ENCODE measurements around the gene ZNF605. TPM values are rescaled to one million over a fixed set of nuclear protein-coding genes. Genes with fewer than 3 reads are reported as not detected.

ZNF605 gene
- total and polyA plus RNA-seq, 9 of the 15 experiments (the other 6 are each of a cell fraction or from before 2014, with no cell fraction given): 0.45 to 1.1 (median 0.68) TPM

DNA sequence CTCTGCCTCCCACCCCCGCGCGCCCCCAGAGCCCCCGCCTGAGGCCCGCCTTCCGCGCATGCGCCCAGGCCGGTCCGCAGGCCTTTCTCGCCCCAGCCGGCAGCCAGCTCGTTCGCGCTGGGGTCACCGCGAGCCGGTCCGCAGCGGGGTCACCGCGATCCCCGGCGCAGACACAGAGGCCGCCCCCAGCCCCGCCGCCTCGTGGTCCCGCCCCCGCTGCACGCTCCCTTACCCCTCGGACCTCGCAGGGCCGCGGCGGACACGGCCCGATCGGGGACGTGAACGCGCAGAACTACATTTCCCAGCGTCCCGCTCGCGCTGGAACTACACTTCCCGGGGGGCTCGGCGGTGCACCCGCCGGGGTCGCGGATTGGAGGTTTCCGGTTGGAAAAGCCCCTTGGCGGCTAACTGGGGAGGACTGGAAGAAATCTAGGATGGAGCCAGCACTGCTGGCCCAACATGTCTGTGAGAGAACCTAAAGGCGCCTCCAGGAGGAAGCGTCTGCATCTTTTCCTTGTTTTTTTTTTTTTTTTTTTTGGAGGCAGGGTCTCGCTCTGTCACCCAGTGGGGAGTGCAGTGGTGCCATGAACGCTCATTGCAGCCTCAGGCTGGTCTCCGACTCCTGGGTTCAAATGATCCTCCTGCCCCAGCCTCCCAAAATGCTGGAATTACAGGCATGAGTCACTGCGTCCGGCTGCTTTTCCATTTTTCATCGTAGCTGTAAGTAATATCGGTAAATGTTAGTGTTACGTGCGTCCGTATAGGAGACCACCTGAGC lies at the start of gene ZNF605 (continued):
- TF ChIP-seq KDM2B (CRISPR knock-in tag; IDR thresholded peaks at IDR 0.05): no peak
- no peak for TF ChIP-seq KDM5B (IDR thresholded peaks at IDR 0.05; ENCODE audit: insufficient replicate concordance, low read depth, low read length)
- no peak for TF ChIP-seq ZNF121 (CRISPR knock-in tag; conservative IDR thresholded peaks at IDR 0.05)
- TF ChIP-seq KLF10 (CRISPR knock-in tag; IDR thresholded peaks at IDR 0.05): no peak
- no peak for TF ChIP-seq FOXA1 (IDR thresholded peaks at IDR 0.05; ENCODE audit: borderline replicate concordance)
- TF ChIP-seq FOXK1 (CRISPR knock-in tag; IDR thresholded peaks at IDR 0.05; ENCODE audit: borderline replicate concordance): no peak
- TF ChIP-seq RFX7 (CRISPR knock-in tag; IDR thresholded peaks at IDR 0.05): no peak
- TF ChIP-seq FOS (IDR thresholded peaks at IDR 0.05; ENCODE audit: extremely low read depth, insufficient read length): no peak
- no peak for TF ChIP-seq CHD2 (IDR thresholded peaks at IDR 0.05; ENCODE audit: low read depth, low read length)
- 0 out of 2 replicates have a peak, but pooled peaks have one; percentile 21 for TF ChIP-seq CREM (IDR thresholded peaks at IDR 0.05; ENCODE audit: low read depth)
- TF ChIP-seq YY1 (IDR thresholded peaks at IDR 0.05; ENCODE audit: borderline replicate concordance in 1 of 3, control insufficient read depth in 1 of 3, extremely low read depth in 1 of 3, insufficient read depth in 3 of 3, insufficient read length in 1 of 3, insufficient replicate concordance in 2 of 3, low read depth in 1 of 3, low read length in 2 of 3): peak in 1 of 3 experiments; percentile 23
- TF ChIP-seq, protein P1, sequence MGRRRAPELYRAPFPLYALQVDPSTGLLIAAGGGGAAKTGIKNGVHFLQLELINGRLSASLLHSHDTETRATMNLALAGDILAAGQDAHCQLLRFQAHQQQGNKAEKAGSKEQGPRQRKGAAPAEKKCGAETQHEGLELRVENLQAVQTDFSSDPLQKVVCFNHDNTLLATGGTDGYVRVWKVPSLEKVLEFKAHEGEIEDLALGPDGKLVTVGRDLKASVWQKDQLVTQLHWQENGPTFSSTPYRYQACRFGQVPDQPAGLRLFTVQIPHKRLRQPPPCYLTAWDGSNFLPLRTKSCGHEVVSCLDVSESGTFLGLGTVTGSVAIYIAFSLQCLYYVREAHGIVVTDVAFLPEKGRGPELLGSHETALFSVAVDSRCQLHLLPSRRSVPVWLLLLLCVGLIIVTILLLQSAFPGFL (CRISPR knock-in tag; IDR thresholded peaks at IDR 0.05): no peak
- TF ChIP-seq NBN (IDR thresholded peaks at IDR 0.05; ENCODE audit: low read depth): no peak
- TF ChIP-seq, protein P2, sequence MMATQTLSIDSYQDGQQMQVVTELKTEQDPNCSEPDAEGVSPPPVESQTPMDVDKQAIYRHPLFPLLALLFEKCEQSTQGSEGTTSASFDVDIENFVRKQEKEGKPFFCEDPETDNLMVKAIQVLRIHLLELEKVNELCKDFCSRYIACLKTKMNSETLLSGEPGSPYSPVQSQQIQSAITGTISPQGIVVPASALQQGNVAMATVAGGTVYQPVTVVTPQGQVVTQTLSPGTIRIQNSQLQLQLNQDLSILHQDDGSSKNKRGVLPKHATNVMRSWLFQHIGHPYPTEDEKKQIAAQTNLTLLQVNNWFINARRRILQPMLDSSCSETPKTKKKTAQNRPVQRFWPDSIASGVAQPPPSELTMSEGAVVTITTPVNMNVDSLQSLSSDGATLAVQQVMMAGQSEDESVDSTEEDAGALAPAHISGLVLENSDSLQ (IDR thresholded peaks at IDR 0.05): no peak
- no peak for TF ChIP-seq NFRKB (IDR thresholded peaks at IDR 0.05; ENCODE audit: low read depth)
- peak; percentile 80 for TF ChIP-seq ZNF644 (tag; IDR thresholded peaks at IDR 0.05; ENCODE audit: low read depth)
- TF ChIP-seq NONO (IDR thresholded peaks at IDR 0.05; ENCODE audit: low read depth in 2 of 2, low read length in 1 of 2): no peak
- TF ChIP-seq, protein P3, sequence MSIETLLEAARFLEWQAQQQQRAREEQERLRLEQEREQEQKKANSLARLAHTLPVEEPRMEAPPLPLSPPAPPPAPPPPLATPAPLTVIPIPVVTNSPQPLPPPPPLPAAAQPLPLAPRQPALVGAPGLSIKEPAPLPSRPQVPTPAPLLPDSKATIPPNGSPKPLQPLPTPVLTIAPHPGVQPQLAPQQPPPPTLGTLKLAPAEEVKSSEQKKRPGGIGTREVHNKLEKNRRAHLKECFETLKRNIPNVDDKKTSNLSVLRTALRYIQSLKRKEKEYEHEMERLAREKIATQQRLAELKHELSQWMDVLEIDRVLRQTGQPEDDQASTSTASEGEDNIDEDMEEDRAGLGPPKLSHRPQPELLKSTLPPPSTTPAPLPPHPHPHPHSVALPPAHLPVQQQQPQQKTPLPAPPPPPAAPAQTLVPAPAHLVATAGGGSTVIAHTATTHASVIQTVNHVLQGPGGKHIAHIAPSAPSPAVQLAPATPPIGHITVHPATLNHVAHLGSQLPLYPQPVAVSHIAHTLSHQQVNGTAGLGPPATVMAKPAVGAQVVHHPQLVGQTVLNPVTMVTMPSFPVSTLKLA (conservative IDR thresholded peaks at IDR 0.05): no peak; a peak in 1 of 4 replicates
- TF ChIP-seq, protein P4, sequence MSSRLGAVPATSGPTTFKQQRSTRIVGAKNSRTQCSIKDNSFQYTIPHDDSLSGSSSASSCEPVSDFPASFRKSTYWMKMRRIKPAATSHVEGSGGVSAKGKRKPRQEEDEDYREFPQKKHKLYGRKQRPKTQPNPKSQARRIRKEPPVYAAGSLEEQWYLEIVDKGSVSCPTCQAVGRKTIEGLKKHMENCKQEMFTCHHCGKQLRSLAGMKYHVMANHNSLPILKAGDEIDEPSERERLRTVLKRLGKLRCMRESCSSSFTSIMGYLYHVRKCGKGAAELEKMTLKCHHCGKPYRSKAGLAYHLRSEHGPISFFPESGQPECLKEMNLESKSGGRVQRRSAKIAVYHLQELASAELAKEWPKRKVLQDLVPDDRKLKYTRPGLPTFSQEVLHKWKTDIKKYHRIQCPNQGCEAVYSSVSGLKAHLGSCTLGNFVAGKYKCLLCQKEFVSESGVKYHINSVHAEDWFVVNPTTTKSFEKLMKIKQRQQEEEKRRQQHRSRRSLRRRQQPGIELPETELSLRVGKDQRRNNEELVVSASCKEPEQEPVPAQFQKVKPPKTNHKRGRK (tag; IDR thresholded peaks at IDR 0.05): no peak
- TF ChIP-seq HCFC1 (IDR thresholded peaks at IDR 0.05; ENCODE audit: low read depth, low read length): peak; percentile 87
- TF ChIP-seq, protein P5, sequence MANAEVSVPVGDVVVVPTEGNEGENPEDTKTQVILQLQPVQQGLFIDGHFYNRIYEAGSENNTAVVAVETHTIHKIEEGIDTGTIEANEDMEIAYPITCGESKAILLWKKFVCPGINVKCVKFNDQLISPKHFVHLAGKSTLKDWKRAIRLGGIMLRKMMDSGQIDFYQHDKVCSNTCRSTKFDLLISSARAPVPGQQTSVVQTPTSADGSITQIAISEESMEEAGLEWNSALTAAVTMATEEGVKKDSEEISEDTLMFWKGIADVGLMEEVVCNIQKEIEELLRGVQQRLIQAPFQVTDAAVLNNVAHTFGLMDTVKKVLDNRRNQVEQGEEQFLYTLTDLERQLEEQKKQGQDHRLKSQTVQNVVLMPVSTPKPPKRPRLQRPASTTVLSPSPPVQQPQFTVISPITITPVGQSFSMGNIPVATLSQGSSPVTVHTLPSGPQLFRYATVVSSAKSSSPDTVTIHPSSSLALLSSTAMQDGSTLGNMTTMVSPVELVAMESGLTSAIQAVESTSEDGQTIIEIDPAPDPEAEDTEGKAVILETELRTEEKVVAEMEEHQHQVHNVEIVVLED (CRISPR knock-in tag; IDR thresholded peaks at IDR 0.05): peak; percentile 54
